KOPT-K1 (cell line): Measurements from ENCODE around the gene RNF11.
"Not testable (repeated sequence)": the region's sequence is repeated elsewhere in the genome, so short reads cannot be mapped to it uniquely, and the experiment has no call there.

Experiments used
- H3K27ac ChIP-seq: fragments of 200-600 bp; sonication (generic); 2 replicates; pipeline ENCODE4 v1.5.1; 2016; ENCODE audit warnings: antibody characterized with exemption, mild to moderate bottlenecking, low read depth, low read length; ENCODE audit not compliant: poor library complexity, severe bottlenecking
- H3K36me3 ChIP-seq: fragments of 200-600 bp; sonication (generic); 2 replicates; pipeline ENCODE4 v1.5.1; 2017; ENCODE audit warnings: antibody characterized with exemption, mild to moderate bottlenecking, low read length, moderate library complexity; ENCODE audit not compliant: insufficient read depth
- H3K9me3 ChIP-seq: fragments of 200-600 bp; sonication (generic); 2 replicates; pipeline ENCODE4 v1.5.1; 2017; ENCODE audit warnings: antibody characterized with exemption, low read length, mild to moderate bottlenecking; ENCODE audit not compliant: insufficient read depth, poor library complexity, severe bottlenecking

RNF11 gene

GRCh38 chr1:51237351-51238033, 1.4 kb downstream of the RNF11 start:
- Histone ChIP-seq H3K36me3 (peaks cover 4% of the 10 kb centered on the region; the same call in 1 of the 2 replicates), H3K9me3 (no peaks in the 10 kb centered on the region), H3K27ac (no peak overlapping the region)

GRCh38 chr1:51238034-51238403, 1.9 kb downstream of the RNF11 start:
- Histone ChIP-seq H3K36me3 (peaks cover 4% of the 10 kb centered on the region; the same call in 1 of the 2 replicates), H3K27ac (no peak overlapping the region), H3K9me3 (no peaks in the 10 kb centered on the region)

- Histone ChIP-seq H3K36me3 (peaks cover 4% of the 10 kb centered on the region; the same call in 1 of the 2 replicates), H3K9me3 (no peaks in the 10 kb centered on the region), H3K27ac (no peak overlapping the region)
Measured at GRCh38 chr1:51240084-51240483, 4.0 kb downstream of the RNF11 start.

- Histone ChIP-seq H3K36me3 (peaks cover 4% of the 10 kb centered on the region; the same call in 1 of the 2 replicates), H3K9me3 (no peaks in the 10 kb centered on the region), H3K27ac (no peak overlapping the region)
Measured at GRCh38 chr1:51241119-51241518, 5.0 kb downstream of the RNF11 start.

DNA sequence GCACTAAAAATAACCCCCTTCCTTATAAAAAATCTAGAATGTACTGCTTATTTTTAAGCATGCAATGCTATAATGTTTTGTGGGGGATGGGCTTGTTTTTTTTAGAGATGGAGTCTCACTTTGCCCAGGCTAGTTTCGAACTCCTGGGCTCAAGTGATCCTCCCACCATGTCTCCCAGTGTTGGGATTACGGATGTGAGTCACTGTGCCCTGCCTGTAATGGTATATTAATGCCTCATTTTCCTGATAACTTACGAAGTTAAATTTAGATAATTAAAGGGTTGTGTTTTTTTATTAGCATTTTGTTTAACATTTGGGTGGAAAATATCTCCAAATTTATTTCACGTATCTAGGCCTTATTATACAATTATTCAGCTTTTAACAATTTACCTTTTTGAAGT, 6.5 kb downstream of the RNF11 start:
- Histone ChIP-seq H3K36me3 (peaks cover 4% of the 10 kb centered on the region; the same call in 1 of the 2 replicates), H3K27ac (no peak overlapping the region), H3K9me3 (no peaks in the 10 kb centered on the region)

DNA sequence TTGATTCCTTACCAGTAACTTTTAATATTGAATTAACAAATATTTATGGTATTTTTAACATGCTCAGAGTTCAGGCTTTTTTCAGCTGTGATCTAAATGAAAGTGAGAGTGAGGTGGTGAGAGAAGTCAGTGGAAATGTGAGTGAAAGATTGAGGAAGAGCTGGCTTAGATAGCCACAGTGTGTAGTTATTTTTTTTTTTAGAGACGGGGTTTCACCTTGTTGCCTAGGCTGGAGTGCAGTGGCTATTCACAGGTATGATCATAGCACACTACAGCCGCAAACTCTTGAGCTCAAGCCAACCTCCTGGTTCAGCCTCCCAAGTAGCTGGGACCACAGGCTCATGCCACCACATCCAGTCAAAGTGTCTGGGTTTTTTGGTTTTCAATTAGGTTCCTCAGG, 10.9 kb downstream of the RNF11 start:
- Histone ChIP-seq H3K27ac (no peak overlapping the region), H3K9me3 (no peaks in the 10 kb centered on the region), H3K36me3 (no peaks in the 10 kb centered on the region)

GRCh38 chr1:51247499-51247898, 11.4 kb downstream of the RNF11 start:
- H3K9me3 ChIP-seq, result no peaks in the 10 kb centered on the region
- H3K36me3 ChIP-seq, result no peaks in the 10 kb centered on the region
- H3K27ac ChIP-seq, result no peak overlapping the region

- Histone ChIP-seq H3K36me3 (no peaks in the 10 kb centered on the region), H3K9me3 (no peaks in the 10 kb centered on the region), H3K27ac (no peak overlapping the region)
Measured at GRCh38 chr1:51249445-51249844, 13.4 kb downstream of the RNF11 start.

DNA sequence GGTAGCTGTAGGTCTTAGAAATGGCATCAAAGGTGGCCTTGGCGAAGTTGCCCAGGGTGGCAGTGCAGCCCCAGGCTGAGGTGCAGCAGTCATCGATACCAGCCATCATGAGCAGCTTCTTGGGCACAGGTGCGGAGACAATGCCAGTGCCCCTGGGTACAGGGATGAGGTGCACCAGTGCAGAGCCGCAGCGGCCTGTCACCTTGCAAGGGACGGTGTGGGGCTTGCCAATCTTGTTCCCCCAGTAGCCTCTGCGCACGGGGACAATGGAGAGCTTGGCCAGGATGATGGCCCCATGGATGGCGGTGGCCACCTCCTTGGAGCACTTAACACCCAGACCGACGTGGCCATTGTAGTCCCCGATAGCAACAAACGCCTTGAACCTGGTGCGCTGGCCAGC, 14.7 kb downstream of the RNF11 start:
- not testable (repeated sequence) for H3K9me3 ChIP-seq, H3K36me3 ChIP-seq, H3K27ac ChIP-seq

GRCh38 chr1:51251165-51251564, 15.1 kb downstream of the RNF11 start:
- not testable (repeated sequence) for H3K27ac ChIP-seq, H3K9me3 ChIP-seq

GRCh38 chr1:51252366-51252765, 16.3 kb downstream of the RNF11 start:
- H3K36me3 ChIP-seq, result no peaks in the 10 kb centered on the region
- H3K9me3 ChIP-seq, result no peaks in the 10 kb centered on the region
- H3K27ac ChIP-seq, result no peak overlapping the region

More at GRCh38 chr1:51251165-51251564, 15.1 kb downstream of the RNF11 start:
- not testable (repeated sequence) for H3K36me3 ChIP-seq

DNA sequence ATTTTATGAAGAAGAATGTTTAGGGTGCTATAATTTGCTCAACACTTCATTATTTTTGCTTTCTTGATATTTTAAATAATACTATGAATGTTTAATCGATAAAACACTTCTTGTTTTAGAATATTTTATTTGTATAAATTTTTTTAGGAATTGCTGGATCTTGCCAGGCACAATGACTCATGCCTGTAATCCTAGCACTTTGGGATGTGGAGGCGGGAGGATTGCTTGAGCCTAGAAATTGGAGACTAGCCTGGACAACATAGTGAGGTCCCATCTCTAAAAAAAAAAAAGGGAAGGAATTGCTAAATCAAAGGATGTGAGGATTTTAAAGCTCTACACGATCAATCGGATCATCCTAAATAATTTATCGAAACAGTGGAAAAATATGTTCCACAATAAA, 17.6 kb downstream of the RNF11 start:
- no peaks in the 10 kb centered on the region for H3K36me3 ChIP-seq
- H3K27ac ChIP-seq, result no peak overlapping the region
- H3K9me3 ChIP-seq, result no peaks in the 10 kb centered on the region

DNA sequence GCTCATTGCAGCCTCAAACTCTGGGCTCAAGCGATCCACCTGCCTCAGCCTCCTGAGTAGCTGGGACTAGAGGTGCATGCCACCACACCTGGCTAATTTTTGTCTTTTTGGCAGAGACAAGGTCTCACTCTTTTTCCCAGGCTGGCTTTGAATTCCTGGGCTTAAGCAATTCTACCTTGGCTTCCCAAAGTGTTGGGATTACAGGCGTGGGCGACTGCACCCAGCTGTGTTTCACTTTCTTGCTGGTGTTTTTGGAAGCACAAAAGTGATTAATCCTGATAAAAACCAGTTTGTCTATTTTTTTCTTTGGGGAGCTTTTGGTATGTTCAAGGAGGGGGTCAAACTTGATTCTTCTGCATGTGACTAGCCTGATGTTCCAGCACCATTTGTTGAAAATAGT, 19.3 kb downstream of the RNF11 start:
- no peaks in the 10 kb centered on the region for H3K36me3 ChIP-seq
- H3K9me3 ChIP-seq, result no peaks in the 10 kb centered on the region
- H3K27ac ChIP-seq, result no peak overlapping the region

DNA sequence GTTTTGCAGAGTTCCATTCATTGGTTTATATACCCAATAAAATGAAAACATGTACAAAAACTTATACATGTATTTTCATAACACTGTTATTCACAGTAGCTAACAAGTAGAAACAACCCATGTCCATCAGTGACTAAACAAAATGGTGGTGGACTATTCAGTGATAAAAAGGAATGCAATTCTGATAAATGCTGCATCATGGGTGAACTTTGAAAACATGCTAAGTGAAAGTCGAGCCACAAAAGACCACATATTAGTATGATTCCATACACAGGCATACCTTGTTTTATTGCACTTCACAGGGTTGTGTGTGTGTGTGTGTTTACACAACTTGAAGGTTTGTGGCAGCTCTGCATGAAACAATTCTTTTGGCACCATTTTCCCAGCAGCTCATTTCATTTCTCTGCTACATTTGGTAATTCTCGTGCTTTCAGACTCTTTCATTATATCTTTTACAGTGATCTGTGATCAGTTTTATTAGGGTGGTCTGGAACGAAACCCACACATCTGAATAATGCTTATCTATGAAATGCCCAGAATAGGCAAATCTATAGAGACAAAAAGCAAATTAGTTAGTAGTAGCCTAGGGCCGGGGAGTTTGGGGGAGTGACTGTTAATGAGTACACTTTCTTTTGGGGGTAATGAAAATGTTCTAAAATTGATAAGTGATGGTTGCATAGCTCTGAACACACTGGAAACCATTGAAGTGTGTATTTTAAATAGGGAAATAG, 27.2 kb downstream of the RNF11 start:
- H3K9me3 ChIP-seq, result no peaks in the 10 kb centered on the region
- no peaks in the 10 kb centered on the region for H3K36me3 ChIP-seq
- no peak overlapping the region for H3K27ac ChIP-seq

- H3K36me3 ChIP-seq, result no peaks in the 10 kb centered on the region
- no peak overlapping the region for H3K27ac ChIP-seq
- no peaks in the 10 kb centered on the region for H3K9me3 ChIP-seq
Measured at GRCh38 chr1:51264451-51264850, 28.4 kb downstream of the RNF11 start.

GRCh38 chr1:51265618-51266017, 29.5 kb downstream of the RNF11 start:
- H3K9me3 ChIP-seq, result no peaks in the 10 kb centered on the region
- H3K36me3 ChIP-seq, result peaks cover 6% of the 10 kb centered on the region; the same call in 1 of the 2 replicates
- H3K27ac ChIP-seq, result no peak overlapping the region
